Testis (tissue), 3 donors: ENCODE data around the gene NCK2. TPM values are rescaled to one million over a fixed set of nuclear protein-coding genes. Genes with fewer than 3 reads are reported as not detected.

ENCODE experiments used
- DNase-seq: peaks from one replicate; pipeline ENCODE4 v3.0.0-alpha.2; 2019
- H3K27ac ChIP-seq, 2 donors: fragments of 200-600 bp; sonication (generic); one replicate each; pipeline ENCODE4 v1.5.1; 2019
- H3K27me3 ChIP-seq: fragments of 200-600 bp; sonication (generic); one replicate; pipeline ENCODE4 v1.5.1; 2019
- H3K36me3 ChIP-seq: fragments of 200-600 bp; sonication (generic); one replicate; pipeline ENCODE4 v1.5.1; 2017; ENCODE audit warnings: low read depth; ENCODE audit errors: missing control alignments
- H3K4me1 ChIP-seq: fragments of 200-600 bp; sonication (generic); one replicate; pipeline ENCODE4 v1.5.1; 2019
- H3K4me3 ChIP-seq, 2 donors: fragments of 200-600 bp; sonication (generic); one replicate each; pipeline ENCODE4 v1.5.1; 2017 to 2019
- H3K9me3 ChIP-seq: fragments of 200-600 bp; sonication (generic); one replicate; pipeline ENCODE4 v1.5.1; 2017
- CTCF ChIP-seq, 3 experiments: fragments of 450-650 bp in 2 of 3; fragments of 200-600 bp in 1 of 3; sonication (generic) in 1 of 3; IDR thresholded peaks; one replicate each; pipeline ENCODE4 v1.5.1; 2016 to 2019; ENCODE audit warnings: antibody characterized with exemption in 3 of 3, mild to moderate bottlenecking in 2 of 3, moderate library complexity in 1 of 3
- POLR2A ChIP-seq: fragments of 450-650 bp; IDR thresholded peaks from one replicate; pipeline ENCODE4 v1.6.1; 2017; ENCODE audit warnings: antibody characterized with exemption, mild to moderate bottlenecking, moderate library complexity
- WGBS, 2 donors: methylation state at CpG; one replicate each; pipeline ENCODE4 v1.1.5; 2018; 5-methylcytosine and 5-hydroxymethylcytosine counted together
- intact Hi-C: fragments of 100-400 bp; cut with DNase I; formaldehyde crosslinking; loops from one replicate; pipeline ENCODE4 v1.15.1; 2023; ENCODE audit warnings: low total_unique reads
- polyA plus RNA-seq: library from polyadenylated mRNA; stranded (reverse); fragments of 350-450 nt; fragmentation: Illumina TruSeq; extraction: RNeasy Lipid Tissue Mini Kit (QIAGEN cat#74804); gene quantifications from one replicate; pipeline ENCODE4 v1.2.3, GENCODE V29; 2014; ENCODE audit warnings: low read depth, low replicate concordance; ENCODE audit not compliant: insufficient read depth
- total RNA-seq, 2 donors: library from RNA; depleted of rRNA; stranded (reverse); fragments of >200 nt; gene quantifications; one replicate each; pipeline ENCODE4 v1.2.3, GENCODE V29; 2016

NCK2 gene
- total and polyA plus RNA-seq, 3 donors from 2014 or later: 67.7 to 168 (median 105) TPM

GRCh38 chr2:105936954-105937353 lies 192.2 kb downstream of the NCK2 start:
- intact Hi-C loops: no loop called here
- Histone ChIP-seq H3K9me3 (no peaks in the 10 kb centered on the region), H3K4me3 (no peak overlapping the region), H3K36me3 (no peaks in the 10 kb centered on the region), H3K27me3 (no peaks in the 10 kb centered on the region), H3K4me1 (peaks cover 12% of the 10 kb centered on the region), H3K27ac (no peak overlapping the region)
- 84 to 89% methylated on average over 6 of the region's 6 CpGs for WGBS, 2 donors
- DNase-seq: no peak
- no peak for TF ChIP-seq POLR2A
- TF ChIP-seq CTCF (IDR thresholded peaks at IDR 0.05): no peak

GRCh38 chr2:105937498-105938097 lies 192.9 kb downstream of the NCK2 start:
- Histone ChIP-seq H3K4me1 (peaks cover 11% of the 10 kb centered on the region), H3K27me3 (no peaks in the 10 kb centered on the region), H3K27ac (no peak overlapping the region), H3K36me3 (no peaks in the 10 kb centered on the region), H3K9me3 (no peaks in the 10 kb centered on the region), H3K4me3 (no peak overlapping the region)
- DNase-seq: no peak
- no peak for TF ChIP-seq POLR2A
- no peak for TF ChIP-seq CTCF (IDR thresholded peaks at IDR 0.05)
- intact Hi-C loops: no loop called here
- WGBS, 2 donors: 71 to 76% methylated on average over 6 of the region's 6 CpGs
